Motor neuron (in vitro differentiated cells): Measurements from ENCODE around the gene BICRA. TPM values are rescaled to one million over a fixed set of nuclear protein-coding genes. Genes with fewer than 3 reads are reported as not detected.

ENCODE experiments used
- ATAC-seq, 8 experiments: fragments of 200-7000 bp; cut with Tn5 transposase; replicated peaks in 6 of 8; 2 replicates each; pipeline ENCODE4 v1.8.0; 2021; ENCODE audit warnings: mild to moderate bottlenecking in 8 of 8, moderate library complexity in 8 of 8
- H3K27ac ChIP-seq, 2 donors: fragments of 250-450 bp; sonication (Bioruptor Pico); 2 replicates each; pipeline ENCODE4 v1.9.0; 2021; ENCODE audit warnings: antibody characterized with exemption in 2 of 2, mild to moderate bottlenecking in 2 of 2, moderate library complexity in 1 of 2
- H3K4me1 ChIP-seq, 2 donors: fragments of 250-450 bp; sonication (Bioruptor Pico); replicated peaks in 1 of 2; 2 replicates each; pipeline ENCODE4 v1.6.1; 2021; ENCODE audit warnings: antibody characterized with exemption in 2 of 2, mild to moderate bottlenecking in 2 of 2, moderate library complexity in 1 of 2
- H3K4me3 ChIP-seq, 5 donors: fragments of 250-450 bp; sonication (Bioruptor Pico); 2 replicates each; pipeline ENCODE4 v1.9.0; 2021; ENCODE audit warnings: antibody characterized with exemption in 5 of 5, mild to moderate bottlenecking in 5 of 5, moderate library complexity in 4 of 5
- WGBS, 10 experiments: fragments of 450-650 bp; shearing (Covaris generic); methylation state at CpG; one replicate each; pipeline ENCODE4 v1.0.0; 2022; 5-methylcytosine and 5-hydroxymethylcytosine counted together
- in situ Hi-C, 9 experiments: fragments of 400-800 bp; cut with MboI; loops; one replicate each; pipeline ENCODE4 v1.15.0; 2021; ENCODE audit warnings: low sequenced_read_pairs in 9 of 9, low pct_unique_long_range_greater_than_20kb in 2 of 9; ENCODE audit not compliant: unreplicated experiment in 9 of 9
- total RNA-seq, 8 experiments: library from RNA; unstranded; fragments of 300-600 nt; gene quantifications; 2 replicates each; pipeline versions ENCODE4 v1.2.3 to v1.2.4, GENCODE V29; 2022

Gene BICRA
- total RNA-seq, 8 experiments from 2014 or later, result 1.6 to 9.1 (median 5.5) TPM

DNA sequence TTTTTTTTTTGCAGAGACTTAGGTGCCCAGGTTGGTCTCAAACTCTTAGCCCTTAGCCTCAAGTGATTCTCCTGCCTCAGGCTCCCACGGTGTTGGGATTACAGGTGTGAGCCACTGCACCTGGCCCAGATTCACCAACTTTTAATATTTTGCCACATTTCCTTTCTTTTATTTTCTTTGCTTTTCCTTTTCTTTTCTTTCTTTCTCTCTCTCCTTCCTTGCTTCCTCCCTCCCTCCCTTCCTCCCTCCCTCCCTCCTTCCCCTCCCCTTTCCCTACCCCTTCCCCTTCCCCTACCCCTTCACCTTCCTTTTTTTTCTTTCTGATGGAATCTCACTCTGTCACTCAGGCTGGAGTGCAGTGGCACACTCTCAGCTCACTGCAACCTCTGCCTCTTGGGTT lies 35.3 kb downstream of the BICRA start:
- H3K27ac ChIP-seq, result no peak overlapping the region
- in situ Hi-C loops, result no loop called here
- ATAC-seq, result no peak
- peaks cover 0 to 9% of the 10 kb centered on the region in 2 donors for H3K4me1 ChIP-seq
- 100% methylated on average over 1 of the region's 1 CpG; no CpG with 5 or more reads in 7 of the 10 experiments for WGBS, 10 experiments
- H3K4me3 ChIP-seq, result no peak overlapping the region

- in situ Hi-C loops, result no loop called here
- Histone ChIP-seq H3K4me3 (no peak overlapping the region), H3K27ac (peak overlapping the region; percentile 6 to 41), H3K4me1 (peaks cover 0 to 9% of the 10 kb centered on the region in 2 donors)
- ATAC-seq, result peak in 3 of 8 experiments; percentile 50 to 82 (median 58)
- WGBS, 10 experiments, result 18 to 82% (median 63%) methylated on average over 1 to 17 of the region's 18 CpGs
Measured at GRCh38 chr19:47644743-47645482, 36.0 kb downstream of the BICRA start.

GRCh38 chr19:47646924-47647323 lies 38.0 kb downstream of the BICRA start:
- H3K27ac ChIP-seq, result no peak overlapping the region
- H3K4me3 ChIP-seq, result no peak overlapping the region
- in situ Hi-C loops, result no loop called here
- H3K4me1 ChIP-seq, result peaks cover 0 to 9% of the 10 kb centered on the region in 2 donors
- WGBS, 10 experiments, result 95 to 100% (median 98%) methylated on average over 2 to 7 of the region's 7 CpGs; no CpG with 5 or more reads in 3 of the 10 experiments
- no peak for ATAC-seq

- H3K27ac ChIP-seq, result no peak overlapping the region
- in situ Hi-C loops, result no loop called here
- peaks cover 0 to 8% of the 10 kb centered on the region in 2 donors for H3K4me1 ChIP-seq
- H3K4me3 ChIP-seq, result no peak overlapping the region
- WGBS, 10 experiments, result 67 to 100% (median 87%) methylated on average over 1 of the region's 1 CpG; no CpG with 5 or more reads in 4 of the 10 experiments
- no peak for ATAC-seq
Measured at GRCh38 chr19:47649588-47649987, 40.7 kb downstream of the BICRA start.

- in situ Hi-C loops, result no loop called here
- Histone ChIP-seq H3K4me3 (no peak overlapping the region), H3K27ac (no peak overlapping the region), H3K4me1 (no peaks in the 10 kb centered on the region)
- ATAC-seq, result peak in 2 of 8 experiments; percentile 73 to 79
- 58 to 100% (median 93%) methylated on average over 1 to 7 of the region's 7 CpGs; no CpG with 5 or more reads in 3 of the 10 experiments for WGBS, 10 experiments
Measured at GRCh38 chr19:47650700-47651099, 41.8 kb downstream of the BICRA start.

DNA sequence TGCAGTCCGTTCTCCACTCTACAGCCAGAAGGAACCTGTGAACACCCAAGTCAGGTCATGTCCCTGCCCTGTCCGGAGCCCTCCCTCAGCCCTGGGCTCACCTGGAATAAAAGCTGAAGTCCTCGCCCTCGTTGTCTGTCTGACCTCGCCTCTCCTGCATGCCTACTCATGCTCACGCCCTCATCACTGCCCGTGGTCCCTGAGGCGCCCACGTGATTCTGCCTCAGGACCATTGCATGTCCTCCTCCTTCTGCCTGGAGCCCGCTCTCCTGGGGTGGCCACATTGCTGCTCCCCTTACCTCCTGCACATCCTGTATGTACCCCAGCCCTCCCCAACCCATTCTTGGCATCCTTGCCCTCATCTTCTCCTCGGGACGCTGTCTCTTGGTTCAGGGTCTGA lies 42.2 kb downstream of the BICRA start:
- ATAC-seq, result no peak
- WGBS, 10 experiments, result 75 to 100% (median 88%) methylated on average over 1 to 8 of the region's 12 CpGs; no CpG with 5 or more reads in 4 of the 10 experiments
- H3K4me3 ChIP-seq, result no peak overlapping the region
- no peaks in the 10 kb centered on the region for H3K4me1 ChIP-seq
- in situ Hi-C loops, result no loop called here
- no peak overlapping the region for H3K27ac ChIP-seq

DNA sequence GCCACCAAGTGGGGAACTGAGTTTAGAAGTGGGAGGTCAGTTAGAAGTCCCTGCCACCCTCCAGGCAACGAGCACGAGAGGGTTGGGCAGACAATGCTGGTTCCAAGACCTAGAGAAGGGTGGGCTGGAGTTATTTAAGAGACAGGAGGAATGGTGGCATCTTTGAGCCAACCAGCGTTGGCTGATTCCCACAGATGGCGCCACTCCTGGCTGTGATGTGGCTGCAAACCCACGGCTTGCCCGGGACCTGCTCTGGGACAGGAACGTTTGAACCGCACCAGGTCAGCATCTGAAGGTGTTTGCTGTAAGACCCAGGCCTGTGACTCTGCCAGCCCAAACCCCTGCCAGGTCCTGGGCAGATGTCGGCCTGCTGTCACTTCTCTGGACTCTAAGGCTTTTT lies 42.8 kb downstream of the BICRA start:
- H3K4me1 ChIP-seq, result no peaks in the 10 kb centered on the region
- no peak overlapping the region for H3K27ac ChIP-seq
- no peak overlapping the region for H3K4me3 ChIP-seq
- no peak for ATAC-seq
- WGBS, 10 experiments, result 63 to 100% (median 78%) methylated on average over 1 to 5 of the region's 9 CpGs; no CpG with 5 or more reads in 4 of the 10 experiments
- in situ Hi-C loops, result no loop called here

- no peak for ATAC-seq
- Histone ChIP-seq H3K4me1 (no peaks in the 10 kb centered on the region), H3K27ac (no peak overlapping the region), H3K4me3 (no peak overlapping the region)
- in situ Hi-C loops, result no loop called here
- WGBS, 10 experiments, result 50 to 100% (median 81%) methylated on average over 1 to 3 of the region's 3 CpGs; no CpG with 5 or more reads in 2 of the 10 experiments
Measured at GRCh38 chr19:47652285-47652684, 43.4 kb downstream of the BICRA start.

- WGBS, 10 experiments, result 89 to 100% (median 100%) methylated on average over 2 to 11 of the region's 13 CpGs; no CpG with 5 or more reads in 1 of the 10 experiments
- no peak for ATAC-seq
Measured at GRCh38 chr19:47653856-47654255, 44.9 kb downstream of the BICRA start.

GRCh38 chr19:47657719-47658118 lies 48.8 kb downstream of the BICRA start:
- H3K4me3 ChIP-seq, result no peak overlapping the region
- H3K27ac ChIP-seq, result no peak overlapping the region
- no peaks in the 10 kb centered on the region for H3K4me1 ChIP-seq
- 17 to 100% (median 88%) methylated on average over 1 to 3 of the region's 3 CpGs; no CpG with 5 or more reads in 2 of the 10 experiments for WGBS, 10 experiments
- no peak for ATAC-seq
- in situ Hi-C loops, result no loop called here

More at GRCh38 chr19:47653856-47654255, 44.9 kb downstream of the BICRA start:
- in situ Hi-C loops, result no loop called here
- H3K4me1 ChIP-seq, result no peaks in the 10 kb centered on the region
- no peak overlapping the region for H3K4me3 ChIP-seq
- H3K27ac ChIP-seq, result no peak overlapping the region

- no peak overlapping the region for H3K27ac ChIP-seq
- WGBS, 10 experiments, result 76 to 96% (median 86%) methylated on average over 3 to 21 of the region's 24 CpGs
- ATAC-seq, result peak in 1 of 8 experiments; percentile 13
- in situ Hi-C loops, result no loop called here
- H3K4me3 ChIP-seq, result no peak overlapping the region
- no peaks in the 10 kb centered on the region for H3K4me1 ChIP-seq
Measured at GRCh38 chr19:47658431-47659348, 49.8 kb downstream of the BICRA start.

DNA sequence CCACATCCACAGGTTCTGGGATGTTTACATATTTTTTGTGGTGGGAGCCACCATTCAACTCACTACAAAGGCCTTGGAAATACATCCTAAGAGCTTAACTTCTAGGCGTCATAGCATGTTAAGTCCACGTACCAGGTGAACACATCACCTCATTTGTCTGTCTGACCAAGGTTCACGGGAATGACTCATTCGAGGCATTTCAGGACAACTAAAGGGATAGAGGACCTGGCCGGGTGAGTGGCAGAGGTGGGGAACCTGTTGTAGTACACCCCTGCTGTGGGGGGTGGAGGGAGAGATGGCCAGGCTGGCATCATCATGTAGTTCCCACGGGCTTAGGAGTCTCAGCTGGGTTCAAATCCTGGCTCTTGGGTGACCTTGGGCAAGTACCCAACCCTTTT lies 51.5 kb downstream of the BICRA start:
- Histone ChIP-seq H3K4me3 (no peak overlapping the region), H3K4me1 (no peaks in the 10 kb centered on the region), H3K27ac (no peak overlapping the region)
- 40 to 100% (median 94%) methylated on average over 1 to 5 of the region's 6 CpGs; no CpG with 5 or more reads in 2 of the 10 experiments for WGBS, 10 experiments
- in situ Hi-C loops, result no loop called here
- ATAC-seq, result no peak

- no peak overlapping the region for H3K4me3 ChIP-seq
- H3K4me1 ChIP-seq, result no peaks in the 10 kb centered on the region
- WGBS, 10 experiments, result 60 to 100% (median 90%) methylated on average over 1 to 5 of the region's 16 CpGs; no CpG with 5 or more reads in 4 of the 10 experiments
- in situ Hi-C loops, result no loop called here
- peak overlapping the region in 1 of 2 donors; percentile 26 for H3K27ac ChIP-seq
- no peak for ATAC-seq
Measured at GRCh38 chr19:47661161-47661560, 52.2 kb downstream of the BICRA start.
